ENCODE data around the gene TMEM179B.

DNA sequence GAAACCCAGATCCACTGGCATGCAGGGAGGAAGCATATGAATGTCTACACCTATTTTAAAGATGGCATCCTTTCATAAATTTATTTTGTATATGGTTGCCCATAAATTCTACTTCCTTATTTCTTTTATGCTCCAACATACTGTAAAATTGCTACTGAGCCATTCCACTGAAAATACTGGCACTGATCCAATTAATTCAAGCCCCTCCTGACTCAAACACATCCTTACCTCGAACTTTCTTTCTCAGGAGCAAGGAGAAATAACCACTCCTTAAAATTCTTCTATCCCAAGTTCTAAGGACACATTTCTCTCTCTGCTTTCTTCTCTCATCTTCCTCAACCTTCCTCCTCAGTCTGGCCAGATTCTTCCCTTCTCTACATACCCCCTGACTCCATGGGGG lies 23.5 kb downstream of the TMEM179B start:
- TF ChIP-seq, protein P1, sequence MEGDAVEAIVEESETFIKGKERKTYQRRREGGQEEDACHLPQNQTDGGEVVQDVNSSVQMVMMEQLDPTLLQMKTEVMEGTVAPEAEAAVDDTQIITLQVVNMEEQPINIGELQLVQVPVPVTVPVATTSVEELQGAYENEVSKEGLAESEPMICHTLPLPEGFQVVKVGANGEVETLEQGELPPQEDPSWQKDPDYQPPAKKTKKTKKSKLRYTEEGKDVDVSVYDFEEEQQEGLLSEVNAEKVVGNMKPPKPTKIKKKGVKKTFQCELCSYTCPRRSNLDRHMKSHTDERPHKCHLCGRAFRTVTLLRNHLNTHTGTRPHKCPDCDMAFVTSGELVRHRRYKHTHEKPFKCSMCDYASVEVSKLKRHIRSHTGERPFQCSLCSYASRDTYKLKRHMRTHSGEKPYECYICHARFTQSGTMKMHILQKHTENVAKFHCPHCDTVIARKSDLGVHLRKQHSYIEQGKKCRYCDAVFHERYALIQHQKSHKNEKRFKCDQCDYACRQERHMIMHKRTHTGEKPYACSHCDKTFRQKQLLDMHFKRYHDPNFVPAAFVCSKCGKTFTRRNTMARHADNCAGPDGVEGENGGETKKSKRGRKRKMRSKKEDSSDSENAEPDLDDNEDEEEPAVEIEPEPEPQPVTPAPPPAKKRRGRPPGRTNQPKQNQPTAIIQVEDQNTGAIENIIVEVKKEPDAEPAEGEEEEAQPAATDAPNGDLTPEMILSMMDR (conservative IDR thresholded peaks at IDR 0.05): no peak
- no peak for TF ChIP-seq ZFX (IDR thresholded peaks at IDR 0.05)
